Hindlimb muscle (tissue), 1 donor: ENCODE data around the gene MTF2. TPM values are rescaled to one million over a fixed set of nuclear protein-coding genes. Genes with fewer than 3 reads are reported as not detected.
"Not testable (repeated sequence)": the region's sequence is repeated elsewhere in the genome, so short reads cannot be mapped to it uniquely, and the experiment has no call there.

Source experiments
- DNase-seq: peaks from one replicate; pipeline ENCODE4 v3.0.0-alpha.2; 2013
- polyA plus RNA-seq: library from polyadenylated mRNA; unstranded; fragments of 120-200 nt; gene quantifications from one replicate; pipeline ENCODE4 v1.2.1, GENCODE V29; 2013; ENCODE audit not compliant: insufficient read length

MTF2 gene
- polyA plus RNA-seq, 1 donor, result 23.7 TPM

GRCh38 chr1:93143136-93143535 is 64.1 kb downstream of the MTF2 start:
- DNase-seq, result no peak

GRCh38 chr1:93143769-93144168 is 64.7 kb downstream of the MTF2 start:
- no peak for DNase-seq

GRCh38 chr1:93148001-93148400 is 68.9 kb downstream of the MTF2 start:
- DNase-seq, result no peak

GRCh38 chr1:93150729-93151128 is 71.6 kb downstream of the MTF2 start:
- no peak for DNase-seq

- no peak for DNase-seq
Measured at GRCh38 chr1:93151474-93151873, 72.4 kb downstream of the MTF2 start.

- DNase-seq, result no peak
Measured at GRCh38 chr1:93152835-93153234, 73.8 kb downstream of the MTF2 start.

- no peak for DNase-seq
Measured at GRCh38 chr1:93154898-93155297, 75.8 kb downstream of the MTF2 start.

GRCh38 chr1:93155335-93155734 is 76.3 kb downstream of the MTF2 start:
- no peak for DNase-seq

- DNase-seq, result no peak
Measured at GRCh38 chr1:93159337-93159736, 80.3 kb downstream of the MTF2 start.

GRCh38 chr1:93163314-93163713 is 84.2 kb downstream of the MTF2 start:
- not testable (repeated sequence) for DNase-seq

GRCh38 chr1:93164816-93165215 is 85.7 kb downstream of the MTF2 start:
- no peak for DNase-seq

- DNase-seq, result not testable (repeated sequence)
Measured at GRCh38 chr1:93165895-93166294, 86.8 kb downstream of the MTF2 start.

GRCh38 chr1:93167006-93167405 is 87.9 kb downstream of the MTF2 start:
- DNase-seq, result no peak

GRCh38 chr1:93170141-93170678 is 91.1 kb downstream of the MTF2 start:
- DNase-seq, result not testable (repeated sequence)

- no peak for DNase-seq
Measured at GRCh38 chr1:93171549-93172034, 92.5 kb downstream of the MTF2 start.

- DNase-seq, result no peak
Measured at GRCh38 chr1:93172778-93173177, 93.7 kb downstream of the MTF2 start.

- not testable (repeated sequence) for DNase-seq
Measured at GRCh38 chr1:93174638-93175037, 95.6 kb downstream of the MTF2 start.

GRCh38 chr1:93177991-93178390 is 98.9 kb downstream of the MTF2 start:
- no peak for DNase-seq

- DNase-seq, result peak; percentile 15
Measured at GRCh38 chr1:93178418-93178817, 99.3 kb downstream of the MTF2 start.

GRCh38 chr1:93179886-93180722 is 101.0 kb downstream of the MTF2 start, which contains the start of gene TMED5:
Gene TMED5, minus strand, starts transcription at chr1:93180413. Its CDS starts 171 bp downstream, at chr1:93180242.
- DNase-seq, result peak; percentile 99

GRCh38 chr1:93180723-93181613 is 101.9 kb downstream of the MTF2 start, which contains the start of gene CCDC18:
Gene CCDC18, plus strand, starts transcription at chr1:93180724. Its CDS starts 2,638 bp downstream, at chr1:93183362.
- peak; percentile 8 for DNase-seq

- DNase-seq, result no peak
Measured at GRCh38 chr1:93186667-93187066, 107.6 kb downstream of the MTF2 start.
